ENCODE results near the gene AP2A1. TPM values are rescaled to one million over a fixed set of nuclear protein-coding genes. Genes with fewer than 3 reads are reported as not detected.

The AP2A1 gene
- total RNA-seq, 4 donors from 2014 or later = 50.7 to 77.8 (median 65.8) TPM

DNA sequence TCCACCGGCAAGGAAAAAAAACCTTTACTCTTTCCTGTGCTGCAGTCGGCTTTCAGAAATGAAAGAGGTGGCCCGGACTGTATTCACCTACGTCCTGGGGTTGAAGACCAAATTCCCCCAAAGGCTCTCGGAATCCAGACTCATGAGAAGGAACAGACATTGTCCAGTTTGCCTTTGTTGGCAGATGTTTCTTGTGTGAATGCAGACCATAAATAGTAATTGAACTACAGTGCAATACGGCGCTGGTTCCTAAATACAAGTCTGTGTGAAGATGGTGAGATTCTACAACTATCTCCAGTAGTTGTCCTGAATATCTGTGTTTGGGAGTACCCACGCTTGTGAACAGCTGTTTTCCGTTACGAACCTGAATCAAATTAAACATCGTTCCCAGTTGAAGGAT, 72.9 kb downstream of the AP2A1 start:
- Histone ChIP-seq H3K4me3 (no peak overlapping the region), H3K9me3 (no peaks in the 10 kb centered on the region), H3K27me3 (no peaks in the 10 kb centered on the region), H3K36me3 (peaks cover 16 to 62% (median 27%) of the 10 kb centered on the region in 3 donors), H3K27ac (no peak overlapping the region), H3K4me1 (no peaks in the 10 kb centered on the region)
- no peak for TF ChIP-seq CTCF (IDR thresholded peaks at IDR 0.05)
- TF ChIP-seq POLR2A (IDR thresholded peaks at IDR 0.05) = no peak
- no peak for DNase-seq
- WGBS, 2 donors = 94 to 97% methylated on average over 10 to 11 of the region's 11 CpGs
- intact Hi-C loops (cut with DNase I) = no loop called here

DNA sequence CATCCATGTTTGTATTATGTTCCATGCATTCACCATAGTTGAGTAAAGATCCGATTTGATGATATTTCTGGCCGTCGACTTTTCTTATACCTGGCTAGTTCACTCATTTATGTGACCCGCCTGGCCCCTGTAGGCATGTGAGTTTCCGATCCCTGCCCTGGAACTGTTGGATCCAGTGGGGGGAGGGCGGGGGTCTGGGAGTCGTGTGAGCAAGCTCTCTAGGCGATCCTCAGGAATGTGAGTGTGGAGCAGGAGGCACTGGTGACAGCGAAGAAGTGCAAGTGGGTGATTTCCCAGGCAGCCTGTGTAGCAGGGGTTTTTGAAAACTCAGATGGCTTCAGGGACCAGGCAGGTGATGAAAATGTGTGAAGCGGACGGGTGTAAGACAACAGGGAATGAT, 73.5 kb downstream of the AP2A1 start:
- DNase-seq = no peak
- Histone ChIP-seq H3K4me1 (no peaks in the 10 kb centered on the region), H3K4me3 (no peak overlapping the region), H3K27ac (no peak overlapping the region), H3K9me3 (no peaks in the 10 kb centered on the region), H3K27me3 (no peaks in the 10 kb centered on the region), H3K36me3 (peaks cover 16 to 56% (median 21%) of the 10 kb centered on the region in 3 donors)
- TF ChIP-seq POLR2A (IDR thresholded peaks at IDR 0.05) (no peak), CTCF (IDR thresholded peaks at IDR 0.05) (no peak)
- intact Hi-C loops (cut with DNase I) = no loop called here
- WGBS, 2 donors = 86 to 91% methylated on average over 8 to 11 of the region's 11 CpGs

DNA sequence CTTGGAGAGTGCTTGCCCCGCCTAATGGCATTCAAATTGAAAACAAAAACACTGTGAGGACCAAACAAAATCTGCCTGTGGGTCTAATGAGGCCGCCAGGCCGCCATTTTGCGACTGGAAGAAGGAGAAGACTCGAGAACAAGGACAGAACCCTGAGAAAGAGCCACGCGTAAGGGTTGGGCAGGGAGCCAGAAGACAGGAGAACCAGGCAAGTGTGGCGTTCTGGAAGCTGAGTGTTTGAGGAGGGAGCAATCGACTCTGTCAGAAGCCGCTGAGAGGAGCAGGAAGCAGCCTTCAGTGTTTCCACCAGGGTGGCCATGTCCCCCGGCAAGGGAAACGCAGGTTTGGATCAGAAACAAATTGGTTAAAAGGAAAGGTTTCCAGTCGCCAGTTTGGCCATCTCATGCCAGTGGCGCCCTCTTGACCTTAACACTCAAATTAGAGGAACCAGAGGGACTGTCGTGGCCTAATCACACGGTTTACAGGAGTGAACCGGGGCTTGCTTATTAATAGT, 74.0 kb downstream of the AP2A1 start:
- Histone ChIP-seq H3K9me3 (no peaks in the 10 kb centered on the region), H3K4me1 (no peaks in the 10 kb centered on the region), H3K4me3 (no peak overlapping the region), H3K27me3 (no peaks in the 10 kb centered on the region), H3K27ac (no peak overlapping the region), H3K36me3 (peaks cover 11 to 52% (median 16%) of the 10 kb centered on the region in 3 donors)
- intact Hi-C loops (cut with DNase I) = no loop called here
- no peak for DNase-seq
- TF ChIP-seq CTCF (IDR thresholded peaks at IDR 0.05) = no peak
- no peak for TF ChIP-seq POLR2A (IDR thresholded peaks at IDR 0.05)
- 92 to 94% methylated on average over 17 of the region's 17 CpGs for WGBS, 2 donors

DNA sequence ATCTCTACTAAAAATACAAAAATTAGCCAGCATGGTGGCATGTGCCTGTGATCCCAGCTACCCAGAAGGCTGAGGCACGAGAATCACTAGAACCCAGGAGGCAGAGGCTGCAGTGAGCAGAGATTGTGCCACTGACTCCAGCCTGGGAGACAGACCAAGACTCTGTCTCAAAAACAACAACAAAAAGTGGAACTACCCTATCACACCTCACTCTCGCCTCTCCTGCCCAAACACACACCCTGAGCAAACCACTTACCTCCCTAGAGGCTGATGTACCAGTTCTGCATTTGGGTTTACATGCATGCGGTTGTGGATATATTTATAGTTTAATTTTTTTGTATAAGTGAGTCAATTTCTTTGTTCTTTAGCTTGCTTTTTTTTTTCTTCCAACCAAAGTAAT, 76.5 kb downstream of the AP2A1 start:
- no peaks in the 10 kb centered on the region for H3K27me3 ChIP-seq
- peaks cover 4 to 27% (median 6%) of the 10 kb centered on the region in 3 donors for H3K36me3 ChIP-seq
- H3K4me1 ChIP-seq = peaks cover 0 to 4% (median 3%) of the 10 kb centered on the region in 3 donors
- H3K9me3 ChIP-seq = no peaks in the 10 kb centered on the region
- intact Hi-C loops (cut with DNase I) = no loop called here
- no peak for DNase-seq
- WGBS, 2 donors = 78 to 85% methylated on average over 3 of the region's 3 CpGs
- H3K4me3 ChIP-seq = no peak overlapping the region
- H3K27ac ChIP-seq = no peak overlapping the region
- TF ChIP-seq POLR2A (IDR thresholded peaks at IDR 0.05) = no peak
- TF ChIP-seq CTCF (IDR thresholded peaks at IDR 0.05) = no peak

GRCh38 chr19:49844138-49845095, 77.6 kb downstream of the AP2A1 start:
- H3K36me3 ChIP-seq = peaks cover 0 to 15% (median 0%) of the 10 kb centered on the region in 3 donors
- no peak for DNase-seq
- 75 to 85% methylated on average over 11 to 13 of the region's 18 CpGs for WGBS, 2 donors
- intact Hi-C loops (cut with DNase I) = no loop called here
- no peaks in the 10 kb centered on the region for H3K27me3 ChIP-seq
- no peak overlapping the region for H3K4me3 ChIP-seq
- no peak overlapping the region for H3K27ac ChIP-seq
- H3K9me3 ChIP-seq = no peaks in the 10 kb centered on the region
- H3K4me1 ChIP-seq = peaks cover 0 to 11% (median 10%) of the 10 kb centered on the region in 3 donors
- TF ChIP-seq CTCF (IDR thresholded peaks at IDR 0.05) = no peak
- no peak for TF ChIP-seq POLR2A (IDR thresholded peaks at IDR 0.05)
